GM12874 (cell line): ENCODE results near the gene OSGEP.

Source experiments
- TF ChIP-seq, protein P1 (sequence below): IDR thresholded peaks from 2 replicates; pipeline ENCODE4 v1.5.1; 2011; ENCODE audit warnings: low read depth, mild to moderate bottlenecking, control low read depth, low read length, moderate library complexity; ENCODE audit not compliant: insufficient read depth

Gene OSGEP

DNA sequence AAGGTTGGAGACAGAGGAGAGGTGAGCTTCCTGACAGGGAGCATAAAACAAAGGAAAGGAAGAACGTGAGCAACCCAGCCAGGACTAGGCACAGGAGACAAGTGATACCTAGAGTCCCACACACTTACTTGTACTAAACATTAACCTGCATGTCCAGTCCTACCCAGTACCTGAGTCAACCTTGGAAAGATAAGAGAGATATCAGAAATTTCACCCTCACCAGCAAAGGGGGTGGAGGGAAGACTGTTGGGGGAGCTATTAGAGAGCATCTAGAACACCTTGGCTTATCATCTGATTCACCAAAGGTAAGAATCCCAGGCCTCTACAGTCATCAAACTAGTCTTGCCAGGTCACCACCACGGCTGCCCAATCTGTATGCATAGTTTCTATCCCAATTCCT lies 29.8 kb downstream of the OSGEP start:
- TF ChIP-seq, protein P1, sequence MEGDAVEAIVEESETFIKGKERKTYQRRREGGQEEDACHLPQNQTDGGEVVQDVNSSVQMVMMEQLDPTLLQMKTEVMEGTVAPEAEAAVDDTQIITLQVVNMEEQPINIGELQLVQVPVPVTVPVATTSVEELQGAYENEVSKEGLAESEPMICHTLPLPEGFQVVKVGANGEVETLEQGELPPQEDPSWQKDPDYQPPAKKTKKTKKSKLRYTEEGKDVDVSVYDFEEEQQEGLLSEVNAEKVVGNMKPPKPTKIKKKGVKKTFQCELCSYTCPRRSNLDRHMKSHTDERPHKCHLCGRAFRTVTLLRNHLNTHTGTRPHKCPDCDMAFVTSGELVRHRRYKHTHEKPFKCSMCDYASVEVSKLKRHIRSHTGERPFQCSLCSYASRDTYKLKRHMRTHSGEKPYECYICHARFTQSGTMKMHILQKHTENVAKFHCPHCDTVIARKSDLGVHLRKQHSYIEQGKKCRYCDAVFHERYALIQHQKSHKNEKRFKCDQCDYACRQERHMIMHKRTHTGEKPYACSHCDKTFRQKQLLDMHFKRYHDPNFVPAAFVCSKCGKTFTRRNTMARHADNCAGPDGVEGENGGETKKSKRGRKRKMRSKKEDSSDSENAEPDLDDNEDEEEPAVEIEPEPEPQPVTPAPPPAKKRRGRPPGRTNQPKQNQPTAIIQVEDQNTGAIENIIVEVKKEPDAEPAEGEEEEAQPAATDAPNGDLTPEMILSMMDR = no peak

GRCh38 chr14:20422886-20423285 lies 31.7 kb downstream of the OSGEP start:
- TF ChIP-seq, protein P1 = no peak

DNA sequence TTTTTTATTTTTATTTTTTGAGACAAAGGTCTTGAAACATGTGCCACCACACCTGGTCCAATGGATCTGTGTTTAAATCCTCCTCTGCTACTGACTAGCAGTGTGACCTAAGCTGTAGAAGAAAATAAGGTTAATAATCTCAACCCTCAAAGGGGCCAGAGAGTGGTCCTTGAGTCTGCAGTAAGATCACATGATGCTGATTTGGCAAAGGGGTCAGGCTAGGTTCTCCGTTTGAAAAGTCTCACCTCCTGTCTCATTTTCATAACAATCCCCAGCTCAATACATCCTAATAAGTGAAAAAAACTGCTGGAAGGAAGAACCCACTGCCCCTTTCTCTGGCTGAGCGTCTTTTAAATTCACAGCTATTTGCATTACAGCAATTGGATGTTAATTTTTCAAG lies 33.3 kb downstream of the OSGEP start:
- TF ChIP-seq, protein P1 = no peak

DNA sequence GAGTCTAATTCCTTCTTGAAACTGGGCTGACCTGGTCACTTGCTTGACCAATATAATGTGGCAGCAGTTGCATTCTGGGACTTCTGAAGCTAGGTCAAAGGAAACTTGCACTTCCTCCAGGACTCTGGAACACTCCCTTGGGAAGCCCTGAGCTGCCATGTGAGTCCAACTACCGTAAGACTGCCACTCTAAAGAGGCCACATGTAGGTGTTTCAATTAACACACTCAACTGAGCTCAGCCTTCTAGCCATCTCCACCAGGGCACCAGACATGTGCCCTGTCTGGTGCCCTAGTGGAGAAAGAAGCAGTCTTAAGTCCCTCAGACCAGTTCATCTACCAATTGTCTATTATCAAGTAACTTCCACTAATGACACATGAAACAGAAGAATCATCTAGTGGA lies 35.2 kb downstream of the OSGEP start:
- TF ChIP-seq, protein P1 = no peak

DNA sequence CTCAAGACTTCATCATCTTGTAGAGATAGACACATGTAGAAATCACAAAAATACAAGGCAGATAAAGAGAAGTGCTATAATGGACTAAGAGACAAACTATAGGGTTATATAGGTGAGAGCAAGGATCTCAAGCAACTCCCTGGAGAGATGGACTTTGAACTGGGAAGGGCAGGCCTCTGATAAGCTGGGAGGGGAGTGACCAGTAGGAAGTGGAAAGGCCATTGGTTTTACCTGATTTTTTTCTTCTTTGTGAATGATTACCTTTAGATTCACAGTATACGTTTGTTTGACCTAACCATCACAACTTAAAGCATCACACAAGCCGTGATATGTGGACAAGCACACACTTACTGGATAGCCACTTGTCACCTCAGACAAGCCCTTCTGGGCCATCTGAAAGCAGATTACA lies 36.1 kb downstream of the OSGEP start:
- TF ChIP-seq, protein P1 = no peak

DNA sequence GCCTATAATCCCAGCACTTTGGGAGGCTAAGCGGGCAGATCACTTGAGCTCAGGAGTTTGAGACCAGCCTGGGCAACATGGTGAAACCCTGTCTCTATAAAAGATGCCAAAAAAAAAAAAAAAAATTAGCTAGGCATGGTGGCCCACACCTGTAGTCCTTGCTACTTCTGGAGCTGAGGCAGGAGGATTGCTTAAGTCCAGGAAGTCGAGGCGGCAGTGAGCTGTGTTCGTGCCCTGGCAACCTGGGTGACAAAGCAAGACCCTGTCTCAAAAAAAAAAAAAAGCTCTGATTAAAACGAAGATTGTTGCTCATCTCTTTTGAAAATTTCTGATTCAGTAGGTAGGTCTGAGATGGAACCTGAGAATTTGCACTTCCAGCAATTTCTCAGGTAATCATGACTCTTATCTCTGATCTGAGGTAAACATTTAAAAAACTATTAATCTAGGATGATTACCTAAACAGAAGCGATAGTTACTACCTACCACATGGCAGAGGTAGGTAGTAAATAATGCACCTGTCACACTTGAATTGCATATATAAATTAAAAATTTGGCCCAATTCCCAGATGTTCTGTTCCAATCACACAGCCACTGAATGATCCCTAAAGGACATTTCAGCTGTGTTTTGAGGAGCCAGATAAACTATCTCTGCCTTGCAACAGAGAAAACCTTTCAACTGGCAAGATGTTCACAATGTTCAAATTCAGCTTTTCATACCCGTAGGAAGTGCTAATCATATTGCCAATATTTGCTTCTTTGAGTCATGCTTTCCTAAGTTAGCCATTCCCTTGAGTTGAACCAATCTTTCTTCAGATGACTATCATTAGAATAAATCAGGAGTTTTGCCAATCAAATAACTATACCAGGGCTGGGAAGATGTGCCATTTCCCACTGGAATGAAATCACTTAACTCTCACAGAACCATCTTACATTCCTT lies 37.1 kb downstream of the OSGEP start:
- TF ChIP-seq, protein P1 = no peak

- TF ChIP-seq, protein P1 = no peak
These were observed 38.4 kb downstream of the OSGEP start for GRCh38 chr14:20416223-20416622.
